Measurements from ENCODE around the gene SMARCAD1. TPM values are rescaled to one million over a fixed set of nuclear protein-coding genes. Genes with fewer than 3 reads are reported as not detected.

Gene SMARCAD1
- total and polyA plus RNA-seq, 2 donors (not counting 1 experiment from before 2014, with no cell fraction given): 24.8 to 30.7 TPM

- no peaks in the 10 kb centered on the region for H4K20me1 ChIP-seq (ENCODE audit: control insufficient read depth, extremely low read depth, insufficient read depth, low read length)
- H3K4me3 ChIP-seq (replicated peaks in 1 of 4; ENCODE audit: control extremely low read depth in 1 of 4, insufficient read depth in 1 of 4, low read depth in 3 of 4, low read length in 4 of 4): no peak overlapping the region
- H3K4me2 ChIP-seq (ENCODE audit: extremely low read depth, insufficient read depth, low read length): no peak overlapping the region
- peaks cover 6% of the 10 kb centered on the region for H3K36me3 ChIP-seq (ENCODE audit: control insufficient read depth, insufficient read depth, low read length)
- no peaks in the 10 kb centered on the region for H3K9me3 ChIP-seq (ENCODE audit: control insufficient read depth, insufficient read depth, low read depth, low read length)
- H3K27ac ChIP-seq (ENCODE audit: insufficient read depth, low read length): no peak overlapping the region
- no peaks in the 10 kb centered on the region for H3K27me3 ChIP-seq (ENCODE audit: control insufficient read depth, insufficient read depth, low read length)
- no peak overlapping the region for H3K9ac ChIP-seq (ENCODE audit: insufficient read depth, low read length)
- TF ChIP-seq EZH2 (IDR thresholded peaks at IDR 0.05; ENCODE audit: low read length, missing control alignments): no peak
- no peak for DNase-seq (ENCODE audit: low read depth in 2 of 2)
- peaks cover 19% of the 10 kb centered on the region for H3K79me2 ChIP-seq (ENCODE audit: control insufficient read depth, insufficient read depth, low read length)
- no peaks in the 10 kb centered on the region for H3K4me1 ChIP-seq (ENCODE audit: control insufficient read depth, extremely low read depth, insufficient read depth, low read length)
- H2AFZ ChIP-seq (ENCODE audit: low read length): no peak overlapping the region
Observed at GRCh38 chr4:94214703-94215319, 7.1 kb downstream of the SMARCAD1 start.

- H3K79me2 ChIP-seq (ENCODE audit: control insufficient read depth, insufficient read depth, low read length): peaks cover 13% of the 10 kb centered on the region
- H4K20me1 ChIP-seq (ENCODE audit: control insufficient read depth, extremely low read depth, insufficient read depth, low read length): no peaks in the 10 kb centered on the region
- H2AFZ ChIP-seq (ENCODE audit: low read length): no peak overlapping the region
- DNase-seq (ENCODE audit: low read depth in 2 of 2): no peak
- peaks cover 9% of the 10 kb centered on the region for H3K36me3 ChIP-seq (ENCODE audit: control insufficient read depth, insufficient read depth, low read length)
- no peak overlapping the region for H3K4me3 ChIP-seq (replicated peaks in 1 of 4; ENCODE audit: control extremely low read depth in 1 of 4, insufficient read depth in 1 of 4, low read depth in 3 of 4, low read length in 4 of 4)
- no peak overlapping the region for H3K4me2 ChIP-seq (ENCODE audit: extremely low read depth, insufficient read depth, low read length)
- TF ChIP-seq EZH2 (IDR thresholded peaks at IDR 0.05; ENCODE audit: low read length, missing control alignments): no peak
- no peak for TF ChIP-seq CTCF (conservative IDR thresholded peaks at IDR 0.05 in 1 of 2, IDR thresholded peaks at IDR 0.05 in 1 of 2; ENCODE audit: low read depth in 1 of 2, low read length in 2 of 2)
- H3K27me3 ChIP-seq (ENCODE audit: control insufficient read depth, insufficient read depth, low read length): no peaks in the 10 kb centered on the region
- no peaks in the 10 kb centered on the region for H3K4me1 ChIP-seq (ENCODE audit: control insufficient read depth, extremely low read depth, insufficient read depth, low read length)
- H3K9me3 ChIP-seq (ENCODE audit: control insufficient read depth, insufficient read depth, low read depth, low read length): no peaks in the 10 kb centered on the region
- no peak overlapping the region for H3K27ac ChIP-seq (ENCODE audit: insufficient read depth, low read length)
- no peak overlapping the region for H3K9ac ChIP-seq (ENCODE audit: insufficient read depth, low read length)
Observed at GRCh38 chr4:94216394-94216793, 8.7 kb downstream of the SMARCAD1 start.

- H3K9me3 ChIP-seq (ENCODE audit: control insufficient read depth, insufficient read depth, low read depth, low read length): no peaks in the 10 kb centered on the region
- no peak overlapping the region for H3K4me2 ChIP-seq (ENCODE audit: extremely low read depth, insufficient read depth, low read length)
- no peak overlapping the region for H3K4me3 ChIP-seq (replicated peaks in 1 of 4; ENCODE audit: control extremely low read depth in 1 of 4, insufficient read depth in 1 of 4, low read depth in 3 of 4, low read length in 4 of 4)
- no peak overlapping the region for H3K9ac ChIP-seq (ENCODE audit: insufficient read depth, low read length)
- H3K4me1 ChIP-seq (ENCODE audit: control insufficient read depth, extremely low read depth, insufficient read depth, low read length): no peaks in the 10 kb centered on the region
- no peak for DNase-seq (ENCODE audit: low read depth in 2 of 2)
- peaks cover 4% of the 10 kb centered on the region for H3K36me3 ChIP-seq (ENCODE audit: control insufficient read depth, insufficient read depth, low read length)
- H3K27me3 ChIP-seq (ENCODE audit: control insufficient read depth, insufficient read depth, low read length): no peaks in the 10 kb centered on the region
- no peaks in the 10 kb centered on the region for H4K20me1 ChIP-seq (ENCODE audit: control insufficient read depth, extremely low read depth, insufficient read depth, low read length)
- H3K79me2 ChIP-seq (ENCODE audit: control insufficient read depth, insufficient read depth, low read length): peaks cover 6% of the 10 kb centered on the region
- H2AFZ ChIP-seq (ENCODE audit: low read length): no peak overlapping the region
- H3K27ac ChIP-seq (ENCODE audit: insufficient read depth, low read length): no peak overlapping the region
- TF ChIP-seq EZH2 (IDR thresholded peaks at IDR 0.05; ENCODE audit: low read length, missing control alignments): no peak
- TF ChIP-seq CTCF (conservative IDR thresholded peaks at IDR 0.05 in 1 of 2, IDR thresholded peaks at IDR 0.05 in 1 of 2; ENCODE audit: low read depth in 1 of 2, low read length in 2 of 2): no peak
Observed at GRCh38 chr4:94219402-94219801, 11.7 kb downstream of the SMARCAD1 start.
